Natural killer cell (primary cell): ENCODE data around the gene RHOBTB1. TPM values are rescaled to one million over a fixed set of nuclear protein-coding genes. Genes with fewer than 3 reads are reported as not detected.

Experiments used
- ATAC-seq, 3 donors: fragments of 150-1000 bp in 2 of 3; fragments of 200-7000 bp in 1 of 3; cut with Tn5 transposase; 1 replicate in 1 of 3; 2 replicates in 2 of 3; pipeline ENCODE4 v1.10.0; 2021; ENCODE audit warnings: mild to moderate bottlenecking in 2 of 3, moderate library complexity in 2 of 3
- DNase-seq, 2 donors: peaks; one replicate each; pipeline versions ENCODE4 v3.0.0 to v3.0.0-alpha.2; 2013 to 2021; ENCODE audit warnings: mixed read lengths in 1 of 2
- H3K27ac ChIP-seq: one replicate; pipeline ENCODE4 v1.5.1; 2013; ENCODE audit warnings: mild to moderate bottlenecking, low read length
- H3K27me3 ChIP-seq: one replicate; pipeline ENCODE4 v1.6.1; 2013; ENCODE audit warnings: low read length; ENCODE audit not compliant: control insufficient read depth, insufficient read depth
- H3K36me3 ChIP-seq: one replicate; pipeline ENCODE4 v1.6.1; 2013; ENCODE audit warnings: low read length; ENCODE audit not compliant: control insufficient read depth, insufficient read depth
- H3K4me1 ChIP-seq: one replicate; pipeline ENCODE4 v1.6.1; 2013; ENCODE audit warnings: low read length; ENCODE audit not compliant: control insufficient read depth, insufficient read depth
- H3K4me3 ChIP-seq: one replicate; pipeline ENCODE4 v1.5.1; 2013; ENCODE audit warnings: low read length
- H3K9me3 ChIP-seq: one replicate; pipeline ENCODE4 v1.6.1; 2013; ENCODE audit warnings: low read length; ENCODE audit not compliant: control insufficient read depth, insufficient read depth
- H3K27ac Mint-ChIP-seq, 2 donors: one replicate each; pipeline ENCODE4 v1.8.0; 2022; ENCODE audit warnings: mild to moderate bottlenecking in 2 of 2, mixed read lengths in 2 of 2, moderate library complexity in 1 of 2
- H3K27me3 Mint-ChIP-seq, 2 donors: one replicate each; pipeline ENCODE4 v1.8.0; 2022; ENCODE audit warnings: low read depth in 2 of 2, mixed read lengths in 2 of 2
- H3K36me3 Mint-ChIP-seq: one replicate; pipeline ENCODE4 v1.8.0; 2022; ENCODE audit warnings: mixed read lengths
- H3K4me1 Mint-ChIP-seq, 2 donors: one replicate each; pipeline ENCODE4 v1.8.0; 2022; ENCODE audit warnings: mixed read lengths in 2 of 2
- H3K4me3 Mint-ChIP-seq: one replicate; pipeline ENCODE4 v1.8.0; 2022; ENCODE audit warnings: mild to moderate bottlenecking, moderate library complexity, mixed read lengths
- H3K9me3 Mint-ChIP-seq, 2 donors: one replicate each; pipeline ENCODE4 v1.8.0; 2022; ENCODE audit warnings: mixed read lengths in 2 of 2
- WGBS: methylation state at CpG from one replicate; pipeline ENCODE4 v1.1.7; 2013; ENCODE audit warnings: missing lambda C conversion rate; ENCODE audit not compliant: insufficient coverage; 5-methylcytosine and 5-hydroxymethylcytosine counted together
- intact Hi-C: fragments of 100-400 bp; cut with micrococcal nuclease; formaldehyde crosslinking; loops from one replicate; pipeline ENCODE4 v1.14.2; 2022
- total RNA-seq, 4 donors: library from RNA; stranded (reverse); fragments of 120-200 nt in 1 of 4; gene quantifications; one replicate each; pipeline versions ENCODE4 v1.2.3 to v1.2.4, GENCODE V29; 2013 to 2022
- TF ChIP-seq, protein P1 (sequence below): fragments of 200-600 bp; IDR thresholded peaks from one replicate; pipeline ENCODE4 v1.8.0; 2022; ENCODE audit warnings: antibody characterized with exemption

Gene RHOBTB1
- total RNA-seq, 3 donors from 2014 or later (not counting 1 experiment from before 2014, with no cell fraction given) = 0.97 to 1.9 (median 1.1) TPM

DNA sequence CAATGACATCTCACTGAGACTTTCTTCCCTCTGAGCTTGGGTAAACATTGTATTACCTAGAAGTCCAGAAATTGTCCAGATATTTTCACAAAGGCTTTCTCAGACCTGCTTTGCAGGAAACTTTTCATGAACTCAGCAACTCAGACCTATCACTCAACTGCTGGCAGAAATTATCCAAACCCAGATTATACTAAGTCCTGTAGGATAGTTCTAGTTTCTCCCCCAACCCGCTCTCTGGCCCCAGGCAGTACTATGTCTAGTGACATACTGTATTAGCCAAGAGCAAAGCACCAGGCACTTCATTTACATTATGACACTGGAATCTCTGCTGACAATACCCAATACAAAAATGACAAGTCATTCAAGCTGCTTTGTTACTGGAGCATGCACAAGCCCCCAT is 75.0 kb downstream of the RHOBTB1 start:
- no peak overlapping the region for H3K27ac ChIP-seq
- H3K27me3 ChIP-seq = no peaks in the 10 kb centered on the region
- no peaks in the 10 kb centered on the region for H3K9me3 ChIP-seq
- WGBS = 69% methylated on average over 1 of the region's 1 CpG
- intact Hi-C loops = no loop called here
- TF ChIP-seq, protein P1, sequence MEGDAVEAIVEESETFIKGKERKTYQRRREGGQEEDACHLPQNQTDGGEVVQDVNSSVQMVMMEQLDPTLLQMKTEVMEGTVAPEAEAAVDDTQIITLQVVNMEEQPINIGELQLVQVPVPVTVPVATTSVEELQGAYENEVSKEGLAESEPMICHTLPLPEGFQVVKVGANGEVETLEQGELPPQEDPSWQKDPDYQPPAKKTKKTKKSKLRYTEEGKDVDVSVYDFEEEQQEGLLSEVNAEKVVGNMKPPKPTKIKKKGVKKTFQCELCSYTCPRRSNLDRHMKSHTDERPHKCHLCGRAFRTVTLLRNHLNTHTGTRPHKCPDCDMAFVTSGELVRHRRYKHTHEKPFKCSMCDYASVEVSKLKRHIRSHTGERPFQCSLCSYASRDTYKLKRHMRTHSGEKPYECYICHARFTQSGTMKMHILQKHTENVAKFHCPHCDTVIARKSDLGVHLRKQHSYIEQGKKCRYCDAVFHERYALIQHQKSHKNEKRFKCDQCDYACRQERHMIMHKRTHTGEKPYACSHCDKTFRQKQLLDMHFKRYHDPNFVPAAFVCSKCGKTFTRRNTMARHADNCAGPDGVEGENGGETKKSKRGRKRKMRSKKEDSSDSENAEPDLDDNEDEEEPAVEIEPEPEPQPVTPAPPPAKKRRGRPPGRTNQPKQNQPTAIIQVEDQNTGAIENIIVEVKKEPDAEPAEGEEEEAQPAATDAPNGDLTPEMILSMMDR = no peak
- H3K4me3 ChIP-seq = no peak overlapping the region
- Mint-ChIP-seq H3K27ac (no peak overlapping the region), H3K9me3 (no peaks in the 10 kb centered on the region), H3K4me1 (no peaks in the 10 kb centered on the region), H3K36me3 (no peaks in the 10 kb centered on the region), H3K27me3 (no peaks in the 10 kb centered on the region), H3K4me3 (no peak overlapping the region)
- no peak for DNase-seq
- H3K36me3 ChIP-seq = no peaks in the 10 kb centered on the region
- no peaks in the 10 kb centered on the region for H3K4me1 ChIP-seq
- no peak for ATAC-seq

DNA sequence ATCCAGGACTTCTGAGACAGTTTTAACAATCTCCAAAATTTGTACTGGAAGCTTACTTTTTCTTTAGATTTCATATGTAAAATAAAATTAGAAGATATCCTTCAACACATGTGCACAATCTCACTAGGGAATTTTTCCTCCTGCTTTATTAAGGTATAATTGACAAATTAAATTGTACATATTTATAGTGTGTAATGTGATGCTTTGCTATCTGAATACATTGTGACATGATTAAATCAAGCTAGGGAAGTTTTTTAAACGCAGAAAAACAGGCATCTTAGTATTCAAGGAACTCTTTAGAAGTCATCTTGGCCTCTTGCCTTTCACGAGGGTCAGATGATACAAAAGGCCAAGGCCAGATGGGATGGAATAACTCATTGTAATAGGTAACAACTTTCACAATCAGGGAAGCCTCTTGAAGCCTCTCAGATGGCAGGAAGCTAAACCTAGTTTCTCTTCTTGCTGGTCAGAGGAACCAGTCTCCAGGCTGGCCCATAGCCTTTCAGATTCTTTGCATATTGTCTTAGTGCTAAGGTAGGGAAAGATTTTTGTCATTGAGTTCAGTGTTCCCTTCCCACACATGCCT is 78.7 kb downstream of the RHOBTB1 start:
- ATAC-seq (no peak), DNase-seq (no peak)
- WGBS = 74% methylated on average over 2 of the region's 2 CpGs
- H3K27ac Mint-ChIP-seq = no peak overlapping the region
- TF ChIP-seq, protein P1 = no peak
- H3K9me3 ChIP-seq = no peaks in the 10 kb centered on the region
- H3K27me3 Mint-ChIP-seq = peaks cover 4 to 9% of the 10 kb centered on the region in 2 donors
- no peak overlapping the region for H3K4me3 Mint-ChIP-seq
- no peak overlapping the region for H3K4me3 ChIP-seq
- intact Hi-C loops = no loop called here
- H3K4me1 Mint-ChIP-seq = no peaks in the 10 kb centered on the region
- H3K9me3 Mint-ChIP-seq = no peaks in the 10 kb centered on the region
- no peaks in the 10 kb centered on the region for H3K27me3 ChIP-seq
- no peaks in the 10 kb centered on the region for H3K36me3 Mint-ChIP-seq
- H3K36me3 ChIP-seq = no peaks in the 10 kb centered on the region
- no peaks in the 10 kb centered on the region for H3K4me1 ChIP-seq
- H3K27ac ChIP-seq = no peak overlapping the region

DNA sequence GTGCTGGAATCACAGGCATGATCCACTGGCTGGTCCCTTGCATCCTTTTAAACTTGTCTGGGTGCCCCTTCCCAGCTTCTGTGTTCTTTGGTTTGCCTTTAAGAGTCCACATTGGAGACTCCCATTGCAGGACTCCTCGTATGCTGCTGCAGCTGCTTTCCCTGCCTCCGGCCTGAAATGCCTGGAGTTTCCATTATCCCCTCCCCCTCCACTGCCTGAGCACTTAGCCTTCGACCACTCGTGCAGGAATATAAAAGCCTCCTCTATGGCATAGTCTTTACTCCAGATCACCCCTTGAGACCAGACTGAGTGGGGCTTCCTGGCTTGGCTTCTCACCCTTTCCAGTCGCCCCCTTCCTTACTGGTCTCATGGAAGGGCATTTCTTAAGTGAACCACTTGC is 80.2 kb downstream of the RHOBTB1 start:
- DNase-seq (no peak), ATAC-seq (no peak)
- Histone ChIP-seq H3K36me3 (no peaks in the 10 kb centered on the region), H3K4me3 (no peak overlapping the region), H3K4me1 (no peaks in the 10 kb centered on the region), H3K27ac (no peak overlapping the region), H3K27me3 (no peaks in the 10 kb centered on the region), H3K9me3 (no peaks in the 10 kb centered on the region)
- H3K36me3 Mint-ChIP-seq = no peaks in the 10 kb centered on the region
- peaks cover 4 to 13% of the 10 kb centered on the region in 2 donors for H3K27me3 Mint-ChIP-seq
- intact Hi-C loops = no loop called here
- no peak overlapping the region for H3K4me3 Mint-ChIP-seq
- H3K9me3 Mint-ChIP-seq = no peaks in the 10 kb centered on the region
- WGBS = 87% methylated on average over 5 of the region's 5 CpGs
- no peak overlapping the region for H3K27ac Mint-ChIP-seq
- H3K4me1 Mint-ChIP-seq = no peaks in the 10 kb centered on the region
- TF ChIP-seq, protein P1 = no peak

DNA sequence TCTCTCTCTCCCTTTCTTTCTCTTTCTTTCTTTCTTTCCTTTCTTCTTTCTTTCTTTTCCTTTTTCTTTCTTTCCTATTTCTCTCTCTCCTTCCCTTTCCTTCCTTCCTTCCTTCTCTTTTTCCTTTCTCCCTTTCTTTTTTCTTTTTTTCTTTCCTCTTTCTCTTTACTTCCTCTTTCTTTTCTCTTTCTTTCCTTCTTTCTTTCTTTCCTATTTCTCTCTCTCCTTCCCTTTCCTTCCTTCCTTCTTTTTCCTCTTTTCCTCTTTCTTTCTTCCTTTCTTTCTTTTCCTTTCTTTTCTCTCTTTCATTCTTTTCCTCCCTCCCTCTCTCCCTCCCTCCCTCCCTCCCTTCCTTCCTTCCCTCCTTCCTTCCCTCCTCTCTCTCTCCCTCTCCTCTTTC is 81.5 kb downstream of the RHOBTB1 start:
- Mint-ChIP-seq H3K36me3 (no peaks in the 10 kb centered on the region), H3K4me1 (no peaks in the 10 kb centered on the region), H3K27me3 (peaks cover 4 to 13% of the 10 kb centered on the region in 2 donors), H3K27ac (no peak overlapping the region), H3K9me3 (no peaks in the 10 kb centered on the region), H3K4me3 (no peak overlapping the region)
- DNase-seq (no peak), ATAC-seq (no peak)
- TF ChIP-seq, protein P1 = no peak
- Histone ChIP-seq H3K9me3 (no peaks in the 10 kb centered on the region), H3K36me3 (no peaks in the 10 kb centered on the region), H3K27me3 (no peaks in the 10 kb centered on the region), H3K4me1 (no peaks in the 10 kb centered on the region), H3K4me3 (no peak overlapping the region), H3K27ac (no peak overlapping the region)
- intact Hi-C loops = no loop called here
